ENCODE data around the gene AQP12B.
"Not testable (repeated sequence)": the region's sequence is repeated elsewhere in the genome, so short reads cannot be mapped to it uniquely, and the experiment has no call there.

The AQP12B gene, protein sequence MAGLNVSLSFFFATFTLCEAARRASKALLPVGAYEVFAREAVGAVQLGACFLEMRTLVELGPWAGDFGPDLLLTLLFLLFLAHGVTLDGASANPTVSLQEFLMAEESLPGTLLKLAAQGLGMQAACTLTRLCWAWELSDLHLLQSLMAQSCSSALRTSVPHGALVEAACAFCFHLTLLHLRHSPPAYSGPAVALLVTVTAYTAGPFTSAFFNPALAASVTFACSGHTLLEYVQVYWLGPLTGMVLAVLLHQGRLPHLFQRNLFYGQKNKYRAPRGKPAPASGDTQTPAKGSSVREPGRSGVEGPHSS

DNA sequence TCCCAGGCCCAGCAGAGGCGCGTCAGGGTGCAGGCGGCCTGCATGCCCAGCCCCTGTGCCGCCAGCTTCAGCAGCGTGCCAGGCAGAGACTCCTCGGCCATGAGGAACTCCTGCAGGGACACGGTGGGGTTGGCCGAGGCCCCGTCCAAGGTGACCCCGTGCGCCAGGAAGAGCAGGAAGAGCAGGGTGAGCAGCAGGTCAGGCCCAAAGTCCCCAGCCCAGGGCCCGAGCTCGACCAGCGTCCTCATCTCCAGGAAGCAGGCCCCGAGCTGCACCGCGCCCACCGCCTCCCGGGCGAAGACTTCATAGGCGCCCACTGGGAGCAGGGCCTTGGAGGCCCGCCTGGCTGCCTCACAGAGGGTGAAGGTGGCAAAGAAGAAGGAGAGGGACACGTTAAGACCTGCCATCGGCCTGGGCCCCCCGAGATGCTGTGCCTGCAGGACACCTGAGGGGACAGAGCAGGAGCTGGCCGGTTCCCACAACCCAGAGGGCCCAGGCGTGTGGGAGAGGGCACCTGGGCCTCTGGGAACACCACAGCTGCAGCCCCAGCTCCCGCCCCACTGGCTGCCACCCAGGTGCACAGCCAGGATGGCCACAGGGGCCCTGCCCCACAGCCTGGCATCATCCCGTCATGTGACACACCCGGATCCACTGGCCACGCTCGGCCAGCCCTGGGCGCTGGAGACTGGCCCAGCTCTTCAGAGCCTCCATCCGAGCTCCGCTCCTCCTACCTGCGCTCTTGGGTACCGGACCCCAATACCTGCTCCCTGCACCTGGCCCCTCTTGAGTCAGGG lies at the start of gene AQP12B:
Gene AQP12B, minus strand, starts transcription at position 455 of the 794 bp plus-strand sequence. Its CDS starts 48 bp downstream, at position 407.
- not testable (repeated sequence) for H3K27me3 Mint-ChIP-seq (ENCODE audit: low read depth); H3K27ac Mint-ChIP-seq; H3K36me3 Mint-ChIP-seq (ENCODE audit: low read depth); H3K4me3 Mint-ChIP-seq; H3K4me1 Mint-ChIP-seq (ENCODE audit: low read depth); H3K9me3 Mint-ChIP-seq; DNase-seq (ENCODE audit: low spot score)

DNA sequence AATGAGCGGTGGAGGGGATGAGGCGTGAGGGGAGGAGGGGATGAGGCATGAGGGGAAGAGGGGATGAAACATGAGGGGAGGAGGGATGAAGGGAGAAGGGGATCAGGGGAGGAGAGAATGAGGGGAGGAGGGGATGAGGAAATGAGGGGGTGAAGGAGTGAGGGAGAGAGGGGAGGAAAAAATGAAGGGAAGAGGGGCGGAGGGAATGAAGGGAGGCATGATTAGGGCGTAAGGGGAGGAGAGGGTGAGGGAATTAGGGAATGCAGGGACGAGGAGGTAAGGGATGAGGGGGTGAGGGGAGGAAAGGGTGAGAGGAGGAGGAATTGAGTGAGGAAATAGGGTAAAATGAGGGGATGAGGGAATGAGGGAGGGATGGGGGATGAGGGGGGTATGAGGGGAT lies 49.5 kb upstream of the AQP12B start:
- no peak for DNase-seq (ENCODE audit: low spot score)
- no peak overlapping the region for H3K4me3 Mint-ChIP-seq
- H3K27me3 Mint-ChIP-seq (ENCODE audit: low read depth), result no peaks in the 10 kb centered on the region
- H3K4me1 Mint-ChIP-seq (ENCODE audit: low read depth), result no peaks in the 10 kb centered on the region
- no peaks in the 10 kb centered on the region for H3K9me3 Mint-ChIP-seq
- no peak overlapping the region for H3K27ac Mint-ChIP-seq
- H3K36me3 Mint-ChIP-seq (ENCODE audit: low read depth), result no peaks in the 10 kb centered on the region

DNA sequence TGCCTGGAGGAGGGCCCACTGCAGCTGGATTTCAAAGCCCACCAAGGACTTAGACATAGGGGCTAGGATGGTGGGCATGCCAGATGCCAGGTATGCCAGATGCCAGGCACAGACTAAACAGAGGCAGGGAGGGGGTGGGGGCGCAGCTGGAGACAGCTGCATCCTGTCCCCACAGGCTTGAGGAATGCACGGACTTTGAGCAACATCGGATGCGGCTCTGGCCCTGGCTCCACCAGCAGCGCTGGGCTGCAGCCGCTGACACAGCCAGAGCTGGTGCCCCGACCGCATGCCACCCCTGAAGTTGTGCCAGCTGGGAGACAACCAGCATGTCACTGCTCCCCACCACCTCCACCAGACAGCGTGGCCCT lies 48.5 kb upstream of the AQP12B start:
- Mint-ChIP-seq H3K4me3 (no peak overlapping the region), H3K4me1 (ENCODE audit: low read depth) (no peaks in the 10 kb centered on the region), H3K36me3 (ENCODE audit: low read depth) (no peaks in the 10 kb centered on the region), H3K9me3 (no peaks in the 10 kb centered on the region), H3K27ac (no peak overlapping the region), H3K27me3 (ENCODE audit: low read depth) (no peaks in the 10 kb centered on the region)
- no peak for DNase-seq (ENCODE audit: low spot score)

DNA sequence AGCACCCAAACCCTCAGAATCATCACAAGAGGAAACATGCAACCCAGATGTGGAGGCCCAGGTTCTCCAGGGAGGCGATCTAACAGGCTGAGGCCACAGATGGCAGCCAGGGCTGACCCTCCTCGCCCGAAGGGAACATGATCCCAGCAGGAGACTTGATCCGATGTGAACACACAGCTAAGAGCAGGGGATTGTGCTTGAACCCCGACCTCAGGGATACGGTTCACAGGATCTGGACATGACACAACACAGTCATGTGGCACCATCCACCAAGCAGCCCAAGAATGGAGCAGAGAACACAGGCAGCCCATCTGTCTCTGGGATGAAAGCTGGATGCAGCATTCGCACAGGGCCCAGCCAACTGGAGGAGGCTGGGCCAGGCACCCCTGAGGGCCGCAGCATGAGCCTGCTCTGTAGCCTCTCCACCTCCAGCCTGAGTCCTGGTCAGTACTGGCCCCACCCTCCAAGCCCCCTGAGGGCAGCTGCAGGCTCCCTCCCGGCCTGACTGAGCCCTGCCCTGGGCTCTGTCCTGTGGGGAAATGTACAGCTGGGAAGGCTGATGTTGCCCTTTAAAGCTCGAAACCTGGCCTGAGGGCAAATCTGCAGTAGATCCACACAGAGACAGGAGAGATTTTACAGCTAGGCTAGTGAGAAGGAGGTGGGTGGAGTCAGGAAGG lies 48.0 kb upstream of the AQP12B start:
- H3K27me3 Mint-ChIP-seq (ENCODE audit: low read depth), result no peaks in the 10 kb centered on the region
- DNase-seq (ENCODE audit: low spot score), result no peak
- H3K36me3 Mint-ChIP-seq (ENCODE audit: low read depth), result no peaks in the 10 kb centered on the region
- no peak overlapping the region for H3K27ac Mint-ChIP-seq
- H3K4me3 Mint-ChIP-seq, result no peak overlapping the region
- no peaks in the 10 kb centered on the region for H3K9me3 Mint-ChIP-seq
- no peaks in the 10 kb centered on the region for H3K4me1 Mint-ChIP-seq (ENCODE audit: low read depth)

GRCh38 chr2:240728827-240729226 lies 46.1 kb upstream of the AQP12B start:
- Mint-ChIP-seq H3K27ac (no peak overlapping the region), H3K27me3 (ENCODE audit: low read depth) (no peaks in the 10 kb centered on the region), H3K36me3 (ENCODE audit: low read depth) (no peaks in the 10 kb centered on the region), H3K9me3 (no peaks in the 10 kb centered on the region), H3K4me3 (no peak overlapping the region), H3K4me1 (ENCODE audit: low read depth) (no peaks in the 10 kb centered on the region)
- no peak for DNase-seq (ENCODE audit: low spot score)

- Mint-ChIP-seq H3K36me3 (ENCODE audit: low read depth) (no peaks in the 10 kb centered on the region), H3K27ac (no peak overlapping the region), H3K9me3 (no peaks in the 10 kb centered on the region), H3K4me3 (no peak overlapping the region), H3K4me1 (ENCODE audit: low read depth) (no peaks in the 10 kb centered on the region), H3K27me3 (ENCODE audit: low read depth) (no peaks in the 10 kb centered on the region)
- no peak for DNase-seq (ENCODE audit: low spot score)
These were observed 45.7 kb upstream of the AQP12B start for GRCh38 chr2:240728361-240728760.

DNA sequence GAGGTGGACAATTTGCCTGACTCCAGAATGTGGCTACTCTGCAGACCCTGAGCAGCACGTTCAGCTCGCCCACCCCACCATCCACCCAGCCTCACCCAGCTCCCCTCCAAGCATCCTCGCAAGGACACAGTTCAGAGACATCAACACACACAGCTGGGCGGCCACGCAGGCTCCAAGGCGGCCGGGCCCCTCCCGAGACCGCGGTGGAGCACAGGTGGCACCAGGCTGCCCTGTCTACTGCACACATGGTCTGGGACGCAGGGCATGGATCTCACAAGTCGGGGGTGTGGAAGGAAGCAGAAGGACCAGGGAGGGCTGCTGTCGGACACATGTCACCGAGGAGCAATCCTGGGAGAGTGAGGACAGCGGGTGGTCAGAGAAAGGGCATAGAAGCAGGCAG lies 45.2 kb upstream of the AQP12B start:
- H3K4me1 Mint-ChIP-seq (ENCODE audit: low read depth), result no peaks in the 10 kb centered on the region
- no peaks in the 10 kb centered on the region for H3K36me3 Mint-ChIP-seq (ENCODE audit: low read depth)
- no peaks in the 10 kb centered on the region for H3K9me3 Mint-ChIP-seq
- no peak overlapping the region for H3K27ac Mint-ChIP-seq
- H3K27me3 Mint-ChIP-seq (ENCODE audit: low read depth), result no peaks in the 10 kb centered on the region
- no peak for DNase-seq (ENCODE audit: low spot score)
- no peak overlapping the region for H3K4me3 Mint-ChIP-seq

DNA sequence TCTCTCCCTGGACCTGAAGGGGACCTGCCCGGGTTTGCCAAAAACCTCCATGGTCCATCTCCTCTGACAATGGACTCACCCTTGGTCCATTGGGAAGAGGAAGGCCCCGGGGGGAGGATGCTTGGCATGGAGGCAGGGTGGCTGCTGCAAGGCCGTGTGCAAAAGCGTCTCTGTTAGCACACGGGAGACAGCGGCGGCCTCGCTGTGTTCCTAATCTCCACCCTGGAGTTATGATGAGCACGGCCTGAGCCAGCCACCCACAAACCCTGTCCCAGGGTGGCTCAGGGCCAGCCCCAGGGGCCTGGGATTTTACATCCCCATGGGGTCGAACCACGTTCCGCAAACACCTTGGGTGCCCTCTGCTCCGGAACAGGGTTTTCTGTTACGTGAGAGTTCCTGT lies 44.8 kb upstream of the AQP12B start:
- H3K36me3 Mint-ChIP-seq (ENCODE audit: low read depth), result no peaks in the 10 kb centered on the region
- no peak overlapping the region for H3K4me3 Mint-ChIP-seq
- H3K27me3 Mint-ChIP-seq (ENCODE audit: low read depth), result no peaks in the 10 kb centered on the region
- DNase-seq (ENCODE audit: low spot score), result no peak
- H3K27ac Mint-ChIP-seq, result no peak overlapping the region
- no peaks in the 10 kb centered on the region for H3K9me3 Mint-ChIP-seq
- no peaks in the 10 kb centered on the region for H3K4me1 Mint-ChIP-seq (ENCODE audit: low read depth)

DNA sequence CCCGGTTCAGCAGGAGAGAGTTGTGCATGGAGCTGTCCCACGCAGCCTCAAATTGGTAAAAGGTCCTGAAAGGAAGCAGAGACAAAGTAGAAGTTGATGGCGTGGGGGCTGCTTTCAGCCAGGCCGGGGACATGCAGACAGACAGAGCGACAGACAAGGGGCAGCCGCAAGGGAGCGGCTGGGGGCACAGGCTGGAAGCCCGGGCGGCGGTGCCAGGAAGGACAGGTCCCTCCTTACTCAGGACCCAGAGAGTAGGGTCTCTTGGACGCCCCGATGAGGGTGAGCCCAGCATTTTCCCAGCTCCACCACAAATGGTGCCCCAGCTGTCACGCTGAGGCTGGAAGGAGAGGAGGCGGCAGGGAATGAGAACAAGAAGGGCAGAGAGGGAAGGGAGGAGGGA lies 44.2 kb upstream of the AQP12B start:
- no peak overlapping the region for H3K4me3 Mint-ChIP-seq
- H3K36me3 Mint-ChIP-seq (ENCODE audit: low read depth), result no peaks in the 10 kb centered on the region
- H3K27ac Mint-ChIP-seq, result no peak overlapping the region
- no peaks in the 10 kb centered on the region for H3K27me3 Mint-ChIP-seq (ENCODE audit: low read depth)
- no peaks in the 10 kb centered on the region for H3K4me1 Mint-ChIP-seq (ENCODE audit: low read depth)
- H3K9me3 Mint-ChIP-seq, result no peaks in the 10 kb centered on the region
- no peak for DNase-seq (ENCODE audit: low spot score)

GRCh38 chr2:240725671-240726070 lies 43.0 kb upstream of the AQP12B start:
- no peaks in the 10 kb centered on the region for H3K27me3 Mint-ChIP-seq (ENCODE audit: low read depth)

GRCh38 chr2:240725266-240725665 lies 42.6 kb upstream of the AQP12B start:
- DNase-seq (ENCODE audit: low spot score), result no peak

More at GRCh38 chr2:240725671-240726070, 43.0 kb upstream of the AQP12B start:
- no peak for DNase-seq (ENCODE audit: low spot score)
- Mint-ChIP-seq H3K9me3 (no peaks in the 10 kb centered on the region), H3K4me3 (no peak overlapping the region), H3K36me3 (ENCODE audit: low read depth) (no peaks in the 10 kb centered on the region), H3K27ac (no peak overlapping the region), H3K4me1 (ENCODE audit: low read depth) (no peaks in the 10 kb centered on the region)

GRCh38 chr2:240724431-240724830 lies 41.7 kb upstream of the AQP12B start:
- no peaks in the 10 kb centered on the region for H3K9me3 Mint-ChIP-seq
- no peaks in the 10 kb centered on the region for H3K4me1 Mint-ChIP-seq (ENCODE audit: low read depth)
- no peak overlapping the region for H3K4me3 Mint-ChIP-seq
- H3K27me3 Mint-ChIP-seq (ENCODE audit: low read depth), result no peaks in the 10 kb centered on the region
- no peak for DNase-seq (ENCODE audit: low spot score)
- H3K36me3 Mint-ChIP-seq (ENCODE audit: low read depth), result no peaks in the 10 kb centered on the region
- H3K27ac Mint-ChIP-seq, result no peak overlapping the region

More at GRCh38 chr2:240725266-240725665, 42.6 kb upstream of the AQP12B start:
- H3K27ac Mint-ChIP-seq, result no peak overlapping the region
- no peaks in the 10 kb centered on the region for H3K4me1 Mint-ChIP-seq (ENCODE audit: low read depth)
- H3K36me3 Mint-ChIP-seq (ENCODE audit: low read depth), result no peaks in the 10 kb centered on the region
- H3K27me3 Mint-ChIP-seq (ENCODE audit: low read depth), result no peaks in the 10 kb centered on the region
- no peaks in the 10 kb centered on the region for H3K9me3 Mint-ChIP-seq
- no peak overlapping the region for H3K4me3 Mint-ChIP-seq

- no peak overlapping the region for H3K27ac Mint-ChIP-seq
- H3K4me3 Mint-ChIP-seq, result no peak overlapping the region
- H3K27me3 Mint-ChIP-seq (ENCODE audit: low read depth), result no peaks in the 10 kb centered on the region
- no peaks in the 10 kb centered on the region for H3K4me1 Mint-ChIP-seq (ENCODE audit: low read depth)
- no peak for DNase-seq (ENCODE audit: low spot score)
- H3K36me3 Mint-ChIP-seq (ENCODE audit: low read depth), result no peaks in the 10 kb centered on the region
- H3K9me3 Mint-ChIP-seq, result no peaks in the 10 kb centered on the region
These were observed 41.2 kb upstream of the AQP12B start for GRCh38 chr2:240723851-240724250.

Measured in T-helper 2 cell treated with Interferon-gamma antibody and Interleukin-4, amounts not matched to agents 5 μg/mL and 100 μg/mL, for 36 hours (primary cell).